Stomach smooth muscle (tissue), 2 donors: ENCODE data around the gene ENTPD8.
"Not testable (repeated sequence)": the region's sequence is repeated elsewhere in the genome, so short reads cannot be mapped to it uniquely, and the experiment has no call there.

ENCODE experiments used
- H3K27ac ChIP-seq: one replicate; pipeline ENCODE4 v1.7.0; 2013; ENCODE audit warnings: mild to moderate bottlenecking, low read length, inconsistent platforms
- H3K27me3 ChIP-seq, 2 donors: one replicate each; pipeline ENCODE4 v1.7.0; 2013; ENCODE audit warnings: low read length in 2 of 2; ENCODE audit not compliant: insufficient read depth in 2 of 2, control insufficient read depth in 1 of 2
- H3K36me3 ChIP-seq, 2 donors: one replicate each; pipeline ENCODE4 v1.7.0; 2013; ENCODE audit warnings: low read length in 2 of 2; ENCODE audit not compliant: control insufficient read depth in 2 of 2, insufficient read depth in 2 of 2
- H3K4me1 ChIP-seq: one replicate; pipeline ENCODE4 v1.7.0; 2013; ENCODE audit warnings: low read length; ENCODE audit not compliant: control insufficient read depth, insufficient read depth
- H3K4me3 ChIP-seq, 2 donors: one replicate each; pipeline ENCODE4 v1.7.0; 2013; ENCODE audit warnings: low read length in 2 of 2
- H3K9ac ChIP-seq, 2 donors: one replicate each; pipeline ENCODE4 v1.7.0; 2013; ENCODE audit warnings: low read length in 2 of 2, mild to moderate bottlenecking in 1 of 2
- H3K9me3 ChIP-seq, 2 donors: one replicate each; pipeline ENCODE4 v1.7.0; 2013; ENCODE audit warnings: low read length in 2 of 2; ENCODE audit not compliant: control insufficient read depth in 2 of 2
- donor health status: healthy.
- donor health status: Pancreatic carcinoma.

ENTPD8 gene

GRCh38 chr9:137456061-137456863 lies 15.1 kb upstream of the ENTPD8 start:
- H3K27ac ChIP-seq, result no peak overlapping the region
- peaks cover 39% of the 10 kb centered on the region for H3K4me1 ChIP-seq
- no peak overlapping the region for H3K9ac ChIP-seq
- no peaks in the 10 kb centered on the region for H3K36me3 ChIP-seq
- no peaks in the 10 kb centered on the region for H3K9me3 ChIP-seq
- H3K4me3 ChIP-seq, result no peak overlapping the region
- no peaks in the 10 kb centered on the region for H3K27me3 ChIP-seq

- Histone ChIP-seq H3K36me3 (no peaks in the 10 kb centered on the region), H3K4me1 (peaks cover 39% of the 10 kb centered on the region), H3K9ac (no peak overlapping the region), H3K9me3 (no peaks in the 10 kb centered on the region), H3K27me3 (no peaks in the 10 kb centered on the region), H3K4me3 (no peak overlapping the region), H3K27ac (no peak overlapping the region)
Observed at GRCh38 chr9:137455359-137455991, 14.3 kb upstream of the ENTPD8 start.

- H3K9me3 ChIP-seq, result no peaks in the 10 kb centered on the region
- peak overlapping the region; percentile 50 to 70 for H3K4me3 ChIP-seq
- H3K27ac ChIP-seq, result peak overlapping the region; percentile 18
Observed at GRCh38 chr9:137454597-137455358, 13.6 kb upstream of the ENTPD8 start.

GRCh38 chr9:137454145-137454596 lies 13.0 kb upstream of the ENTPD8 start:
- H3K36me3 ChIP-seq, result peaks cover 0 to 2% of the 10 kb centered on the region in 2 donors
- no peaks in the 10 kb centered on the region for H3K9me3 ChIP-seq
- H3K9ac ChIP-seq, result peak overlapping the region; percentile 14 to 47
- peaks cover 33% of the 10 kb centered on the region for H3K4me1 ChIP-seq
- peak overlapping the region; percentile 18 for H3K27ac ChIP-seq
- H3K4me3 ChIP-seq, result peak overlapping the region; percentile 50 to 70
- no peaks in the 10 kb centered on the region for H3K27me3 ChIP-seq

More at GRCh38 chr9:137454597-137455358, 13.6 kb upstream of the ENTPD8 start:
- H3K36me3 ChIP-seq, result no peaks in the 10 kb centered on the region
- peak overlapping the region; percentile 14 to 47 for H3K9ac ChIP-seq
- H3K4me1 ChIP-seq, result peaks cover 38% of the 10 kb centered on the region
- no peaks in the 10 kb centered on the region for H3K27me3 ChIP-seq

- Histone ChIP-seq H3K36me3 (peaks cover 0 to 2% of the 10 kb centered on the region in 2 donors), H3K4me1 (peaks cover 30% of the 10 kb centered on the region), H3K9me3 (no peaks in the 10 kb centered on the region), H3K27me3 (no peaks in the 10 kb centered on the region), H3K27ac (no peak overlapping the region), H3K4me3 (peak overlapping the region; percentile 54 to 70), H3K9ac (no peak overlapping the region)
Observed at GRCh38 chr9:137453643-137454081, 12.5 kb upstream of the ENTPD8 start.

GRCh38 chr9:137452761-137453642 lies 11.8 kb upstream of the ENTPD8 start:
- Histone ChIP-seq H3K27me3 (no peaks in the 10 kb centered on the region), H3K4me3 (peak overlapping the region; percentile 54 to 70), H3K27ac (no peak overlapping the region), H3K9ac (no peak overlapping the region), H3K4me1 (peaks cover 24% of the 10 kb centered on the region), H3K36me3 (peaks cover 0 to 2% of the 10 kb centered on the region in 2 donors), H3K9me3 (no peaks in the 10 kb centered on the region)

- Histone ChIP-seq H3K36me3 (peaks cover 0 to 2% of the 10 kb centered on the region in 2 donors), H3K27me3 (peaks cover 0 to under 1% of the 10 kb centered on the region in 2 donors), H3K4me3 (no peak overlapping the region), H3K9me3 (no peaks in the 10 kb centered on the region), H3K9ac (no peak overlapping the region), H3K4me1 (peaks cover 21% of the 10 kb centered on the region), H3K27ac (no peak overlapping the region)
Observed at GRCh38 chr9:137452006-137452760, 11.0 kb upstream of the ENTPD8 start.

GRCh38 chr9:137451264-137452005 lies 10.3 kb upstream of the ENTPD8 start:
- not testable (repeated sequence) for H3K36me3 ChIP-seq, H3K4me3 ChIP-seq, H3K27me3 ChIP-seq, H3K9ac ChIP-seq, H3K27ac ChIP-seq, H3K9me3 ChIP-seq
- peaks cover 24% of the 10 kb centered on the region for H3K4me1 ChIP-seq

- H3K9ac ChIP-seq, H3K4me3 ChIP-seq, H3K27ac ChIP-seq, H3K36me3 ChIP-seq, H3K27me3 ChIP-seq, H3K9me3 ChIP-seq: not testable (repeated sequence)
- peaks cover 24% of the 10 kb centered on the region for H3K4me1 ChIP-seq
Observed at GRCh38 chr9:137450539-137451222, 9.5 kb upstream of the ENTPD8 start.
